ENCODE measurements around the gene AGK. TPM values are rescaled to one million over a fixed set of nuclear protein-coding genes. Genes with fewer than 3 reads are reported as not detected.

Gene AGK
- total and polyA plus RNA-seq, 4 donors, result 7.2 to 13.6 (median 8.9) TPM

GRCh38 chr7:141588912-141589311 is 37.7 kb downstream of the AGK start:
- Histone ChIP-seq H3K4me3 (ENCODE audit: low read depth in 1 of 3, low read length in 3 of 3) (no peak overlapping the region), H3K4me1 (ENCODE audit: control insufficient read depth in 4 of 4, insufficient read depth in 4 of 4, low read length in 3 of 4) (no peaks in the 10 kb centered on the region), H3K9me3 (ENCODE audit: control insufficient read depth in 4 of 4, low read length in 3 of 4) (no peaks in the 10 kb centered on the region), H3K27me3 (ENCODE audit: control insufficient read depth in 4 of 4, insufficient read depth in 4 of 4, low read length in 3 of 4) (no peaks in the 10 kb centered on the region), H3K27ac (ENCODE audit: low read depth in 1 of 2, low read length in 2 of 2) (no peak overlapping the region), H3K36me3 (ENCODE audit: control insufficient read depth in 4 of 4, insufficient read depth in 3 of 4, low read depth in 1 of 4, low read length in 3 of 4) (peaks cover 0 to 7% (median 0%) of the 10 kb centered on the region in 4 donors), H3K9ac (ENCODE audit: low read depth in 1 of 2, low read length in 2 of 2) (no peak overlapping the region)
- no peak for DNase-seq (ENCODE audit: low spot score)
- WGBS, result 97% methylated on average over 4 of the region's 4 CpGs
- TF ChIP-seq, protein P1, sequence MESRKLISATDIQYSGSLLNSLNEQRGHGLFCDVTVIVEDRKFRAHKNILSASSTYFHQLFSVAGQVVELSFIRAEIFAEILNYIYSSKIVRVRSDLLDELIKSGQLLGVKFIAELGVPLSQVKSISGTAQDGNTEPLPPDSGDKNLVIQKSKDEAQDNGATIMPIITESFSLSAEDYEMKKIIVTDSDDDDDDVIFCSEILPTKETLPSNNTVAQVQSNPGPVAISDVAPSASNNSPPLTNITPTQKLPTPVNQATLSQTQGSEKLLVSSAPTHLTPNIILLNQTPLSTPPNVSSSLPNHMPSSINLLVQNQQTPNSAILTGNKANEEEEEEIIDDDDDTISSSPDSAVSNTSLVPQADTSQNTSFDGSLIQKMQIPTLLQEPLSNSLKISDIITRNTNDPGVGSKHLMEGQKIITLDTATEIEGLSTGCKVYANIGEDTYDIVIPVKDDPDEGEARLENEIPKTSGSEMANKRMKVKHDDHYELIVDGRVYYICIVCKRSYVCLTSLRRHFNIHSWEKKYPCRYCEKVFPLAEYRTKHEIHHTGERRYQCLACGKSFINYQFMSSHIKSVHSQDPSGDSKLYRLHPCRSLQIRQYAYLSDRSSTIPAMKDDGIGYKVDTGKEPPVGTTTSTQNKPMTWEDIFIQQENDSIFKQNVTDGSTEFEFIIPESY (IDR thresholded peaks at IDR 0.05), result no peak
- TF ChIP-seq FOXA2 (IDR thresholded peaks at IDR 0.05) (no peak), GABPA (IDR thresholded peaks at IDR 0.05 in 1 of 2, conservative IDR thresholded peaks at IDR 0.05 in 1 of 2) (no peak), FOXA1 (IDR thresholded peaks at IDR 0.05) (no peak), NR2F2 (IDR thresholded peaks at IDR 0.05) (no peak), TAF1 (conservative IDR thresholded peaks at IDR 0.05) (no peak), HNF4G (IDR thresholded peaks at IDR 0.05) (no peak), YY1 (IDR thresholded peaks at IDR 0.05) (no peak), SP1 (IDR thresholded peaks at IDR 0.05) (no peak), RAD21 (IDR thresholded peaks at IDR 0.05) (no peak), CTCF (IDR thresholded peaks at IDR 0.05; ENCODE audit: low read depth, low read length, missing input control) (no peak), EGR1 (IDR thresholded peaks at IDR 0.05; ENCODE audit: low read depth in 2 of 2) (no peak), RXRA (IDR thresholded peaks at IDR 0.05) (no peak), HNF4A (conservative IDR thresholded peaks at IDR 0.05) (no peak), JUND (IDR thresholded peaks at IDR 0.05) (no peak), ATF3 (IDR thresholded peaks at IDR 0.05) (no peak)
- TF ChIP-seq, protein P2, sequence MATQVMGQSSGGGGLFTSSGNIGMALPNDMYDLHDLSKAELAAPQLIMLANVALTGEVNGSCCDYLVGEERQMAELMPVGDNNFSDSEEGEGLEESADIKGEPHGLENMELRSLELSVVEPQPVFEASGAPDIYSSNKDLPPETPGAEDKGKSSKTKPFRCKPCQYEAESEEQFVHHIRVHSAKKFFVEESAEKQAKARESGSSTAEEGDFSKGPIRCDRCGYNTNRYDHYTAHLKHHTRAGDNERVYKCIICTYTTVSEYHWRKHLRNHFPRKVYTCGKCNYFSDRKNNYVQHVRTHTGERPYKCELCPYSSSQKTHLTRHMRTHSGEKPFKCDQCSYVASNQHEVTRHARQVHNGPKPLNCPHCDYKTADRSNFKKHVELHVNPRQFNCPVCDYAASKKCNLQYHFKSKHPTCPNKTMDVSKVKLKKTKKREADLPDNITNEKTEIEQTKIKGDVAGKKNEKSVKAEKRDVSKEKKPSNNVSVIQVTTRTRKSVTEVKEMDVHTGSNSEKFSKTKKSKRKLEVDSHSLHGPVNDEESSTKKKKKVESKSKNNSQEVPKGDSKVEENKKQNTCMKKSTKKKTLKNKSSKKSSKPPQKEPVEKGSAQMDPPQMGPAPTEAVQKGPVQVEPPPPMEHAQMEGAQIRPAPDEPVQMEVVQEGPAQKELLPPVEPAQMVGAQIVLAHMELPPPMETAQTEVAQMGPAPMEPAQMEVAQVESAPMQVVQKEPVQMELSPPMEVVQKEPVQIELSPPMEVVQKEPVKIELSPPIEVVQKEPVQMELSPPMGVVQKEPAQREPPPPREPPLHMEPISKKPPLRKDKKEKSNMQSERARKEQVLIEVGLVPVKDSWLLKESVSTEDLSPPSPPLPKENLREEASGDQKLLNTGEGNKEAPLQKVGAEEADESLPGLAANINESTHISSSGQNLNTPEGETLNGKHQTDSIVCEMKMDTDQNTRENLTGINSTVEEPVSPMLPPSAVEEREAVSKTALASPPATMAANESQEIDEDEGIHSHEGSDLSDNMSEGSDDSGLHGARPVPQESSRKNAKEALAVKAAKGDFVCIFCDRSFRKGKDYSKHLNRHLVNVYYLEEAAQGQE (IDR thresholded peaks at IDR 0.05), result no peak
- TF ChIP-seq, protein P3, sequence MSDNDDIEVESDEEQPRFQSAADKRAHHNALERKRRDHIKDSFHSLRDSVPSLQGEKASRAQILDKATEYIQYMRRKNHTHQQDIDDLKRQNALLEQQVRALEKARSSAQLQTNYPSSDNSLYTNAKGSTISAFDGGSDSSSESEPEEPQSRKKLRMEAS (IDR thresholded peaks at IDR 0.05), result no peak
